Transverse colon (tissue), 4 donors: Measurements from ENCODE around the gene OSBPL9. TPM values are rescaled to one million over a fixed set of nuclear protein-coding genes. Genes with fewer than 3 reads are reported as not detected.

Source experiments
- DNase-seq: peaks from one replicate; pipeline ENCODE4 v3.0.0-alpha.2; 2019
- H3K27ac ChIP-seq, 4 donors: fragments of 200-600 bp; sonication (generic); 2 replicates each; pipeline ENCODE4 v1.5.1; 2016 to 2018; ENCODE audit warnings: inconsistent platforms in 4 of 4
- H3K27me3 ChIP-seq: fragments of 200-600 bp; sonication (generic); 2 replicates; pipeline ENCODE4 v1.5.1; 2017; ENCODE audit warnings: inconsistent platforms
- H3K36me3 ChIP-seq, 4 donors: fragments of 200-600 bp; sonication (generic); 2 replicates each; pipeline ENCODE4 v1.5.1; 2017 to 2019; ENCODE audit warnings: inconsistent platforms in 4 of 4
- H3K4me1 ChIP-seq, 4 donors: fragments of 200-600 bp; sonication (generic); 2 replicates each; pipeline ENCODE4 v1.5.1; 2017 to 2020; ENCODE audit warnings: inconsistent platforms in 4 of 4
- H3K4me3 ChIP-seq, 4 donors: fragments of 200-600 bp; sonication (generic); 1 replicate in 1 of 4; 2 replicates in 3 of 4; pipeline versions ENCODE4 v1.5.1 to v1.6.1; 2017 to 2019; ENCODE audit warnings: inconsistent platforms in 4 of 4
- H3K9me3 ChIP-seq, 2 donors: fragments of 200-600 bp; sonication (generic); 2 replicates each; pipeline ENCODE4 v1.5.1; 2017 to 2019; ENCODE audit warnings: inconsistent platforms in 2 of 2
- EP300 ChIP-seq: sonication (generic); formaldehyde crosslinking; IDR thresholded peaks from one replicate; pipeline ENCODE4 v1.6.1; 2017; ENCODE audit warnings: antibody characterized with exemption, low read depth
- POLR2A ChIP-seq: fragments of 450-650 bp; IDR thresholded peaks from one replicate; pipeline ENCODE4 v1.6.1; 2016; ENCODE audit warnings: antibody characterized with exemption, mild to moderate bottlenecking, moderate library complexity
- POLR2AphosphoS5 ChIP-seq, 3 donors: sonication (generic); formaldehyde crosslinking; IDR thresholded peaks; one replicate each; pipeline ENCODE4 v1.6.1; 2016; ENCODE audit warnings: antibody characterized with exemption in 3 of 3
- WGBS, 2 donors: methylation state at CpG; one replicate each; pipeline ENCODE4 v1.1.5; 2018; ENCODE audit warnings: low coverage in 1 of 2; 5-methylcytosine and 5-hydroxymethylcytosine counted together
- in situ Hi-C, 4 donors: fragments of 200-750 bp; cut with MboI; loops; one replicate each; pipeline versions ENCODE4 v1.15.0 to v1.15.1; 2017; ENCODE audit warnings: low sequenced_read_pairs in 3 of 4, low pct_ligation_motif_present in 1 of 4, low pct_unique_long_range_greater_than_20kb in 1 of 4
- intact Hi-C: fragments of 100-400 bp; cut with DNase I; formaldehyde crosslinking; loops from one replicate; pipeline ENCODE4 v1.15.1; 2023; ENCODE audit warnings: low total_unique reads
- total RNA-seq, 4 donors: library from RNA; depleted of rRNA; stranded (reverse); fragments of >200 nt; gene quantifications; one replicate each; pipeline ENCODE4 v1.1.0, GENCODE V29; 2016
- TF ChIP-seq, protein P1 (sequence below), 5 experiments: fragments of 200-600 bp in 3 of 5; fragments of 450-650 bp in 2 of 5; sonication (generic) in 3 of 5; IDR thresholded peaks; 1 replicate in 2 of 5; 2 replicates in 3 of 5; pipeline ENCODE4 v1.5.1; 2016 to 2017; ENCODE audit warnings: antibody characterized with exemption in 5 of 5, inconsistent platforms in 3 of 5, mild to moderate bottlenecking in 2 of 5, moderate library complexity in 1 of 5

The OSBPL9 gene
- total RNA-seq, 4 donors from 2014 or later = 56.1 to 82.1 (median 65.4) TPM

- Histone ChIP-seq H3K4me3 (no peak overlapping the region), H3K27me3 (no peaks in the 10 kb centered on the region), H3K36me3 (no peaks in the 10 kb centered on the region), H3K4me1 (no peaks in the 10 kb centered on the region), H3K27ac (no peak overlapping the region), H3K9me3 (no peaks in the 10 kb centered on the region)
- in situ Hi-C loops (no loop called here), intact Hi-C loops (no loop called here)
- no peak for DNase-seq
- TF ChIP-seq POLR2AphosphoS5 (IDR thresholded peaks at IDR 0.05) (no peak), EP300 (no peak), POLR2A (no peak)
- TF ChIP-seq, protein P1, sequence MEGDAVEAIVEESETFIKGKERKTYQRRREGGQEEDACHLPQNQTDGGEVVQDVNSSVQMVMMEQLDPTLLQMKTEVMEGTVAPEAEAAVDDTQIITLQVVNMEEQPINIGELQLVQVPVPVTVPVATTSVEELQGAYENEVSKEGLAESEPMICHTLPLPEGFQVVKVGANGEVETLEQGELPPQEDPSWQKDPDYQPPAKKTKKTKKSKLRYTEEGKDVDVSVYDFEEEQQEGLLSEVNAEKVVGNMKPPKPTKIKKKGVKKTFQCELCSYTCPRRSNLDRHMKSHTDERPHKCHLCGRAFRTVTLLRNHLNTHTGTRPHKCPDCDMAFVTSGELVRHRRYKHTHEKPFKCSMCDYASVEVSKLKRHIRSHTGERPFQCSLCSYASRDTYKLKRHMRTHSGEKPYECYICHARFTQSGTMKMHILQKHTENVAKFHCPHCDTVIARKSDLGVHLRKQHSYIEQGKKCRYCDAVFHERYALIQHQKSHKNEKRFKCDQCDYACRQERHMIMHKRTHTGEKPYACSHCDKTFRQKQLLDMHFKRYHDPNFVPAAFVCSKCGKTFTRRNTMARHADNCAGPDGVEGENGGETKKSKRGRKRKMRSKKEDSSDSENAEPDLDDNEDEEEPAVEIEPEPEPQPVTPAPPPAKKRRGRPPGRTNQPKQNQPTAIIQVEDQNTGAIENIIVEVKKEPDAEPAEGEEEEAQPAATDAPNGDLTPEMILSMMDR (IDR thresholded peaks at IDR 0.05) = no peak
- 78 to 95% methylated on average over 2 of the region's 2 CpGs for WGBS, 2 donors
Measured at GRCh38 chr1:51719146-51719545, 102.3 kb downstream of the OSBPL9 start.

DNA sequence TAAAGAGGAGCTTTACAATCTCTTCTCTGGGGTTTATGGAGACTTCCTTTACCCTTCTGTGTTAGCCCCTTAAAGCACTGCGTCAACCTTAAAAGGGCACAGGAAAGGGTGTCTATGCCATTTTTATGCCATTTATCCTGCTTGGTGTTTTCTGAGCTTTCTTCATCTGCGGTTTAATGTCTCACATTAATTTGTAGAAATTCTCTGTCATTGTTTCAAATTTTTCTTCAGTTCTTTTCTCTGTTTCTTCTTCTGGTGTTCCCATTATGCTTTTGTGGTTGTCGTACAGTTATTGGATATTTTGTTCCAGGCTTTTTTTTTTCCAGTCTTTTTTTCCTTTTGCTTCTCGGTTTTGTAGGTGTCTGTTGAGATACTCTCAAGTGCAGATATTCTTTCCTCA is 107.9 kb downstream of the OSBPL9 start:
- H3K9me3 ChIP-seq = no peaks in the 10 kb centered on the region
- in situ Hi-C loops = no loop called here
- WGBS, 2 donors = 94 to 97% methylated on average over 4 of the region's 4 CpGs

GRCh38 chr1:51726051-51726450 is 109.2 kb downstream of the OSBPL9 start:
- DNase-seq = no peak
- in situ Hi-C loops (no loop called here), intact Hi-C loops (no loop called here)
- TF ChIP-seq, protein P1 (IDR thresholded peaks at IDR 0.05) = no peak
- no peak for TF ChIP-seq POLR2A
- TF ChIP-seq POLR2AphosphoS5 (IDR thresholded peaks at IDR 0.05) = no peak
- TF ChIP-seq EP300 = no peak
- H3K27me3 ChIP-seq = no peaks in the 10 kb centered on the region
- peaks cover 0 to 25% (median 13%) of the 10 kb centered on the region in 4 donors for H3K4me1 ChIP-seq
- H3K36me3 ChIP-seq = no peaks in the 10 kb centered on the region
- no peaks in the 10 kb centered on the region for H3K9me3 ChIP-seq
- no peak overlapping the region for H3K4me3 ChIP-seq
- H3K27ac ChIP-seq = no peak overlapping the region

More for the DNA sequence above, 107.9 kb downstream of the OSBPL9 start:
- intact Hi-C loops = no loop called here
- no peak overlapping the region for H3K27ac ChIP-seq
- no peak for DNase-seq
- TF ChIP-seq POLR2A (no peak), POLR2AphosphoS5 (IDR thresholded peaks at IDR 0.05) (no peak), EP300 (no peak)
- TF ChIP-seq, protein P1 (IDR thresholded peaks at IDR 0.05) = no peak
- H3K4me3 ChIP-seq = no peak overlapping the region
- peaks cover 0 to 12% (median 3%) of the 10 kb centered on the region in 4 donors for H3K4me1 ChIP-seq
- no peaks in the 10 kb centered on the region for H3K36me3 ChIP-seq
- H3K27me3 ChIP-seq = no peaks in the 10 kb centered on the region

- DNase-seq = no peak
- TF ChIP-seq POLR2A = no peak
- no peak for TF ChIP-seq POLR2AphosphoS5 (IDR thresholded peaks at IDR 0.05)
- TF ChIP-seq EP300 = no peak
- TF ChIP-seq, protein P1 (IDR thresholded peaks at IDR 0.05) = no peak
- H3K36me3 ChIP-seq = no peaks in the 10 kb centered on the region
- no peaks in the 10 kb centered on the region for H3K9me3 ChIP-seq
- no peaks in the 10 kb centered on the region for H3K27me3 ChIP-seq
- H3K27ac ChIP-seq = no peak overlapping the region
- WGBS, 2 donors = 78 to 79% methylated on average over 2 of the region's 2 CpGs
- no peak overlapping the region for H3K4me3 ChIP-seq
- in situ Hi-C loops = no loop called here
- H3K4me1 ChIP-seq = peaks cover 0 to 25% (median 13%) of the 10 kb centered on the region in 4 donors
- intact Hi-C loops = no loop called here
Measured at GRCh38 chr1:51726544-51727225, 109.8 kb downstream of the OSBPL9 start.
